NCI-H2196 (cell line): ENCODE measurements around the gene DNAJC24.
"Not testable (repeated sequence)": the region's sequence is repeated elsewhere in the genome, so short reads cannot be mapped to it uniquely, and the experiment has no call there.

Experiments used
- DNase-seq: peaks from one replicate; lab custom pipeline; 2025; ENCODE audit not compliant: unreplicated experiment; lab: John Stamatoyannopoulos, UW

Gene DNAJC24

GRCh38 chr11:31369348-31370329, at the start of gene DNAJC24, which contains the start of gene DCDC1:
Gene DNAJC24, plus strand, starts transcription at chr11:31369860. Its CDS starts 889 bp downstream, at chr11:31370749.
Gene DCDC1, minus strand, starts transcription at chr11:31369739. Its CDS starts 41,459 bp downstream, at chr11:31328280.
- peak; percentile 94 for DNase-seq

GRCh38 chr11:31321494-31321893, 48.2 kb upstream of the DNAJC24 start:
- not testable (repeated sequence) for DNase-seq

- DNase-seq, result no peak
Observed at GRCh38 chr11:31323145-31323544, 46.5 kb upstream of the DNAJC24 start.

- no peak for DNase-seq
Observed at GRCh38 chr11:31325160-31325559, 44.5 kb upstream of the DNAJC24 start.

- no peak for DNase-seq
Observed at GRCh38 chr11:31326470-31327148, 43.1 kb upstream of the DNAJC24 start.

GRCh38 chr11:31327417-31327816, 42.2 kb upstream of the DNAJC24 start:
- DNase-seq, result no peak

GRCh38 chr11:31328697-31329096, 41.0 kb upstream of the DNAJC24 start:
- DNase-seq, result no peak

- DNase-seq, result no peak
Observed at GRCh38 chr11:31337806-31338205, 31.9 kb upstream of the DNAJC24 start.

GRCh38 chr11:31340903-31341572, 28.6 kb upstream of the DNAJC24 start:
- DNase-seq, result no peak

GRCh38 chr11:31351168-31351567, 18.5 kb upstream of the DNAJC24 start:
- DNase-seq, result no peak

- DNase-seq, result no peak
Observed at GRCh38 chr11:31355131-31355530, 14.5 kb upstream of the DNAJC24 start.

GRCh38 chr11:31355817-31356216, 13.8 kb upstream of the DNAJC24 start:
- no peak for DNase-seq

GRCh38 chr11:31361743-31362142, 7.9 kb upstream of the DNAJC24 start:
- DNase-seq, result no peak

- DNase-seq, result no peak
Observed at GRCh38 chr11:31366795-31367194, 2.9 kb upstream of the DNAJC24 start.

- no peak for DNase-seq
Observed at GRCh38 chr11:31375879-31376278, 6.2 kb downstream of the DNAJC24 start.

GRCh38 chr11:31383116-31383515, 13.5 kb downstream of the DNAJC24 start:
- DNase-seq, result no peak

GRCh38 chr11:31387379-31387778, 17.7 kb downstream of the DNAJC24 start:
- DNase-seq, result no peak

GRCh38 chr11:31397239-31397834, 27.7 kb downstream of the DNAJC24 start:
- DNase-seq, result peak; percentile 30

GRCh38 chr11:31404614-31405013, 35.0 kb downstream of the DNAJC24 start:
- no peak for DNase-seq

- DNase-seq, result no peak
Observed at GRCh38 chr11:31408201-31408600, 38.5 kb downstream of the DNAJC24 start.

- no peak for DNase-seq
Observed at GRCh38 chr11:31412946-31413345, 43.3 kb downstream of the DNAJC24 start.
